HuH-7.5 (cell line): ENCODE measurements around the gene BCL6B.

Experiments used
- DNase-seq: peaks from one replicate; pipeline ENCODE4 v3.0.0; 2011; ENCODE audit warnings: low spot score

Gene BCL6B

GRCh38 chr17:7007143-7007542, 15.7 kb upstream of the BCL6B start:
- DNase-seq = no peak

GRCh38 chr17:7010523-7010922, 12.3 kb upstream of the BCL6B start:
- DNase-seq = no peak

GRCh38 chr17:7011415-7011814, 11.4 kb upstream of the BCL6B start:
- no peak for DNase-seq

- DNase-seq = no peak
Measured at GRCh38 chr17:7011942-7012254, 11.0 kb upstream of the BCL6B start.

GRCh38 chr17:7014261-7014994, 8.4 kb upstream of the BCL6B start:
- peak; percentile 87 for DNase-seq

- DNase-seq = peak; percentile 37
Measured at GRCh38 chr17:7014995-7015958, 7.6 kb upstream of the BCL6B start.

- DNase-seq = no peak
Measured at GRCh38 chr17:7016418-7016817, 6.4 kb upstream of the BCL6B start.

- no peak for DNase-seq
Measured at GRCh38 chr17:7016886-7017826, 5.7 kb upstream of the BCL6B start.

- DNase-seq = no peak
Measured at GRCh38 chr17:7017827-7018200, 5.0 kb upstream of the BCL6B start.

GRCh38 chr17:7018331-7018964, 4.4 kb upstream of the BCL6B start:
- no peak for DNase-seq

GRCh38 chr17:7019367-7019766, 3.5 kb upstream of the BCL6B start:
- no peak for DNase-seq

- peak; percentile 86 for DNase-seq
Measured at GRCh38 chr17:7019839-7020519, 2.9 kb upstream of the BCL6B start.

- no peak for DNase-seq
Measured at GRCh38 chr17:7020894-7021664, 1.8 kb upstream of the BCL6B start.

GRCh38 chr17:7021993-7022778, 664 bp upstream of the BCL6B start:
- peak; percentile 92 for DNase-seq

- no peak for DNase-seq
Measured at GRCh38 chr17:7023576-7024401, 939 bp downstream of the BCL6B start.

- no peak for DNase-seq
Measured at GRCh38 chr17:7024402-7024785, 1.5 kb downstream of the BCL6B start.

- DNase-seq = no peak
Measured at GRCh38 chr17:7025245-7025644, 2.4 kb downstream of the BCL6B start.

GRCh38 chr17:7026471-7027115, 3.7 kb downstream of the BCL6B start:
- DNase-seq = no peak
